Measurements from ENCODE around the gene USP31. TPM values are rescaled to one million over a fixed set of nuclear protein-coding genes. Genes with fewer than 3 reads are reported as not detected.

The USP31 gene
- total and polyA plus RNA-seq, 2 experiments from 2014 or later: 3.3 to 6.4 TPM

DNA sequence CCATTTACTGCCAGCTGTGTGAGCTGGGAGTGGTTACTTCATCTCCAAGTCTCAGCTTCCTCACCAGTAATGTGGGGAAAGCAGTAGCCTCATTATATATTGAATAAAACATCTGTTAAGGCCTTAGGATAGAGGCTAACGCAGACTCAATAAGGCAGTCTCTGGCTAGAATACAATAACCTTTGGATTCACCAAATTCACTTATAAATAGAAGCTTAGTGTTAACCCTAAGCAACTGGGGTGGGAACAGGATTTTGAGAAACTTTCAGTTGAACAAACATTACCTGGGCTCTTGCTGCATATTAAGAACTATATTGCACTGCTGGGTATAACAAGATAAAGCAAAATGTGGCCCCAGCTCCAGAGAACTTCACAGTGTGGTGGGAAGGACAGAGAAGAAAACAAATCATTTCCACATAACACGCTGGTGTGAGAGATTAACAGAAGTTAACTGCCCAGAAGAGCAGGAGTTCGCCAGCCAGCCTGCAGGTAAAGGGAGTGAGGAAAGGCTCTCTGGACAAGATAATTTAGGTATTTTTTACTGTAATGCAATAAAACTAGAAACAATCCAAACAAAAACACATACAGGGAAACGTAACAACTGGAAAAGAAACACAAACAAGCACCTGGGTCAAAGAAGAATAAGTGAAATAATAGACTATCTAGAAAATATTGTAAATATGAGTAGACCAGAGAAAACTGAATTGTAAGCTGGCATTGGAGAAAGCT lies 57.0 kb downstream of the USP31 start:
- no peak overlapping the region for H3K4me2 ChIP-seq
- no peak overlapping the region for H3K27ac ChIP-seq
- 92% methylated on average over 4 of the region's 4 CpGs for WGBS (ENCODE audit: low lambda C conversion rate, missing lambda C conversion rate)
- no peaks in the 10 kb centered on the region for H3K4me1 ChIP-seq (ENCODE audit: insufficient read depth)
- no peak overlapping the region for H3K4me3 ChIP-seq
- TF ChIP-seq, protein P1, sequence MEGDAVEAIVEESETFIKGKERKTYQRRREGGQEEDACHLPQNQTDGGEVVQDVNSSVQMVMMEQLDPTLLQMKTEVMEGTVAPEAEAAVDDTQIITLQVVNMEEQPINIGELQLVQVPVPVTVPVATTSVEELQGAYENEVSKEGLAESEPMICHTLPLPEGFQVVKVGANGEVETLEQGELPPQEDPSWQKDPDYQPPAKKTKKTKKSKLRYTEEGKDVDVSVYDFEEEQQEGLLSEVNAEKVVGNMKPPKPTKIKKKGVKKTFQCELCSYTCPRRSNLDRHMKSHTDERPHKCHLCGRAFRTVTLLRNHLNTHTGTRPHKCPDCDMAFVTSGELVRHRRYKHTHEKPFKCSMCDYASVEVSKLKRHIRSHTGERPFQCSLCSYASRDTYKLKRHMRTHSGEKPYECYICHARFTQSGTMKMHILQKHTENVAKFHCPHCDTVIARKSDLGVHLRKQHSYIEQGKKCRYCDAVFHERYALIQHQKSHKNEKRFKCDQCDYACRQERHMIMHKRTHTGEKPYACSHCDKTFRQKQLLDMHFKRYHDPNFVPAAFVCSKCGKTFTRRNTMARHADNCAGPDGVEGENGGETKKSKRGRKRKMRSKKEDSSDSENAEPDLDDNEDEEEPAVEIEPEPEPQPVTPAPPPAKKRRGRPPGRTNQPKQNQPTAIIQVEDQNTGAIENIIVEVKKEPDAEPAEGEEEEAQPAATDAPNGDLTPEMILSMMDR (IDR thresholded peaks at IDR 0.05; ENCODE audit: poor library complexity): no peak
- TF ChIP-seq EZH2phosphoT487 (IDR thresholded peaks at IDR 0.05; ENCODE audit: low read depth, severe bottlenecking, unreplicated experiment) (no peak), EZH2 (IDR thresholded peaks at IDR 0.05; ENCODE audit: borderline replicate concordance) (no peak)
- no peaks in the 10 kb centered on the region for H3K9me3 ChIP-seq (ENCODE audit: low read depth)
- no peaks in the 10 kb centered on the region for H3K79me2 ChIP-seq
- H3K9me2 ChIP-seq (replicated peaks; ENCODE audit: insufficient read depth): no peaks in the 10 kb centered on the region
- no peaks in the 10 kb centered on the region for H3K36me3 ChIP-seq (replicated peaks; ENCODE audit: insufficient read depth, low read depth)
- H4K20me1 ChIP-seq (ENCODE audit: insufficient read depth, poor library complexity, severe bottlenecking): no peaks in the 10 kb centered on the region
- H2AFZ ChIP-seq: no peak overlapping the region
- DNase-seq (ENCODE audit: low spot score): no peak
- no peaks in the 10 kb centered on the region for H3K27me3 ChIP-seq

DNA sequence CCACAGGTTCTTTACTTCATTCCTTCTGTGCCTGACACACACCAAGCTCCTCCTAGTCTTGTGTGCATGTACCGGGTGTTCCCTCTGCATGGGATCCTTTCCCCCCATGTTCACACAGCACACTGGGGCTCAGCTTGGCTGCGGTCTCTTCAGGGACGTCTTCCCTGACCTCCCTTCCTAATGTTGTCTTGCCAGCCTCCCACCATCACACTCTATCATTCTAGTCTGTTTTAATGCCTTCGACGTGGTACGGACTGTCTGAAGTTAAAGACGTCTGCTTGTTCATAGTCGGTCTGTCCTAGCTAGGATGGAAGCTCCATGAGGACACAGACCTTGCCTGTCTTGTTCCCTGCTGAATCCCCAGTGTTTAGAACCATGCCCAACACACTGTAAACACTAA lies 60.1 kb downstream of the USP31 start:
- DNase-seq (ENCODE audit: low spot score): no peak
- H3K27ac ChIP-seq: no peak overlapping the region
- no peaks in the 10 kb centered on the region for H3K27me3 ChIP-seq
- 87% methylated on average over 8 of the region's 8 CpGs for WGBS (ENCODE audit: low lambda C conversion rate, missing lambda C conversion rate)
- no peak overlapping the region for H3K4me3 ChIP-seq
- H3K4me1 ChIP-seq (ENCODE audit: insufficient read depth): no peaks in the 10 kb centered on the region
- TF ChIP-seq, protein P1 (IDR thresholded peaks at IDR 0.05; ENCODE audit: poor library complexity): no peak
- TF ChIP-seq EZH2phosphoT487 (IDR thresholded peaks at IDR 0.05; ENCODE audit: low read depth, severe bottlenecking, unreplicated experiment): no peak
- TF ChIP-seq EZH2 (IDR thresholded peaks at IDR 0.05; ENCODE audit: borderline replicate concordance): no peak
- no peaks in the 10 kb centered on the region for H4K20me1 ChIP-seq (ENCODE audit: insufficient read depth, poor library complexity, severe bottlenecking)
- no peaks in the 10 kb centered on the region for H3K79me2 ChIP-seq
- no peak overlapping the region for H2AFZ ChIP-seq
- no peaks in the 10 kb centered on the region for H3K9me2 ChIP-seq (replicated peaks; ENCODE audit: insufficient read depth)
- H3K36me3 ChIP-seq (replicated peaks; ENCODE audit: insufficient read depth, low read depth): no peaks in the 10 kb centered on the region
- no peak overlapping the region for H3K4me2 ChIP-seq
- no peaks in the 10 kb centered on the region for H3K9me3 ChIP-seq (ENCODE audit: low read depth)

DNA sequence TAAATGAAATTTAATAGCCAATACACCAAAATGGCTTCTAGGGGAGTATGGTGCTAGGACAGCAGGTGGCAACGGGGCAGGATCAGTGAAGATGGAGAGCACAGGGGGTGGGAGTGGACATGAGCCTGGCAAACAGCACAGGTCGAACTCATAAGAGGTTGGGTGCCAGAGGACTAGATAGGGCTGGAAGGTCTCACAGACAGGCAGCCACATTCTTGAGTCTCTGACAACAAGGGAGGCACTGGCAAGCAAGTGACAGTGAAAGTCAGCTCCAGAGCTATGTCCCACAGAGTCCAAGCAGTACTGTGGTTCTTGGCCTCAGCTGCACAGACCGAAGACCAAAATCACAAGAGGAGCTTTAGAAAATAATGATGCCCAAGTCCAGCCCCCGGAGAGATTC lies 61.2 kb downstream of the USP31 start:
- Histone ChIP-seq H3K4me1 (ENCODE audit: insufficient read depth) (no peaks in the 10 kb centered on the region), H2AFZ (no peak overlapping the region), H3K36me3 (replicated peaks; ENCODE audit: insufficient read depth, low read depth) (no peaks in the 10 kb centered on the region), H3K27ac (no peak overlapping the region), H4K20me1 (ENCODE audit: insufficient read depth, poor library complexity, severe bottlenecking) (no peaks in the 10 kb centered on the region), H3K79me2 (no peaks in the 10 kb centered on the region), H3K4me3 (no peak overlapping the region), H3K9me3 (ENCODE audit: low read depth) (no peaks in the 10 kb centered on the region), H3K9me2 (replicated peaks; ENCODE audit: insufficient read depth) (no peaks in the 10 kb centered on the region), H3K27me3 (no peaks in the 10 kb centered on the region), H3K4me2 (no peak overlapping the region)
- TF ChIP-seq, protein P1 (IDR thresholded peaks at IDR 0.05; ENCODE audit: poor library complexity): no peak
- TF ChIP-seq EZH2 (IDR thresholded peaks at IDR 0.05; ENCODE audit: borderline replicate concordance) (no peak), EZH2phosphoT487 (IDR thresholded peaks at IDR 0.05; ENCODE audit: low read depth, severe bottlenecking, unreplicated experiment) (no peak)
- DNase-seq (ENCODE audit: low spot score): no peak
- whole genome bisulfite sequencing (ENCODE audit: low lambda C conversion rate, missing lambda C conversion rate): 92% methylated on average over 4 of the region's 4 CpGs

All from hepatocyte (in vitro differentiated cells).